PC-9 (cell line): ENCODE measurements around the gene CPSF4L. TPM values are rescaled to one million over a fixed set of nuclear protein-coding genes. Genes with fewer than 3 reads are reported as not detected.

Source experiments
- BruUV-seq: library from RNA; stranded (reverse); fragments of 400-500 nt; replicated peaks from 2 replicates; lab custom pipeline; 2021; lab: Mats Ljungman, UMichigan
- CTCF ChIA-PET: fragments of 300-600 bp; sonication (Branson Sonifier 250); formaldehyde crosslinking; loops from one replicate; lab custom pipeline; 2022; ENCODE audit warnings: antibody characterized with exemption; lab: Charles Lee
- POLR2A ChIA-PET: fragments of 300-600 bp; sonication (Branson Sonifier 250); formaldehyde crosslinking; loops from one replicate; lab custom pipeline; 2022; ENCODE audit warnings: antibody characterized with exemption; ENCODE audit not compliant: unreplicated experiment; lab: Charles Lee
- DNase-seq, 2 experiments: peaks; one replicate each; pipeline versions ENCODE4 v3.0.0 to v3.0.0-alpha.2; 2015 to 2022; ENCODE audit warnings: mixed read lengths in 1 of 2
- H2AFZ ChIP-seq: fragments of 200-600 bp; sonication (generic); 2 replicates; pipeline ENCODE4 v1.8.1; 2017; ENCODE audit warnings: antibody characterized with exemption
- H3F3A ChIP-seq: fragments of 200-600 bp; sonication (generic); 2 replicates; pipeline ENCODE4 v1.8.1; 2017; ENCODE audit warnings: antibody characterized with exemption, mild to moderate bottlenecking, low read depth; ENCODE audit not compliant: insufficient read depth
- H3K27ac ChIP-seq: fragments of 200-600 bp; sonication (generic); 2 replicates; pipeline ENCODE4 v1.6.1; 2016; ENCODE audit warnings: mixed run types
- H3K27me3 ChIP-seq: fragments of 200-600 bp; sonication (generic); 2 replicates; pipeline ENCODE4 v1.6.1; 2016; ENCODE audit warnings: low read depth, mixed run types; ENCODE audit not compliant: insufficient read depth
- H3K36me3 ChIP-seq: fragments of 200-600 bp; sonication (generic); 2 replicates; pipeline ENCODE4 v1.6.1; 2016; ENCODE audit warnings: low read depth, mixed run types
- H3K4me1 ChIP-seq: fragments of 200-600 bp; sonication (generic); replicated peaks from 2 replicates; pipeline ENCODE4 v1.6.1; 2016; ENCODE audit warnings: mixed run types; ENCODE audit not compliant: insufficient read depth
- H3K4me2 ChIP-seq: fragments of 200-600 bp; sonication (generic); 2 replicates; pipeline ENCODE4 v1.6.1; 2017; ENCODE audit warnings: mixed run types
- H3K4me3 ChIP-seq: fragments of 200-600 bp; sonication (generic); 2 replicates; pipeline ENCODE4 v1.6.1; 2016; ENCODE audit warnings: mixed run types
- H3K79me2 ChIP-seq: fragments of 200-600 bp; sonication (generic); 2 replicates; pipeline ENCODE4 v1.6.1; 2017; ENCODE audit warnings: low read depth, mixed run types
- H3K9me2 ChIP-seq: fragments of 200-600 bp; sonication (generic); 2 replicates; pipeline ENCODE4 v1.8.1; 2017; ENCODE audit warnings: mild to moderate bottlenecking; ENCODE audit not compliant: insufficient read depth
- H3K9me3 ChIP-seq: fragments of 200-600 bp; sonication (generic); 2 replicates; pipeline ENCODE4 v1.8.1; 2016; ENCODE audit warnings: low read depth; ENCODE audit not compliant: insufficient read depth
- H4K20me1 ChIP-seq: fragments of 200-600 bp; sonication (generic); 2 replicates; pipeline ENCODE4 v1.8.1; 2017; ENCODE audit not compliant: insufficient read depth
- EZH2 ChIP-seq: fragments of 200-600 bp; sonication (generic); IDR thresholded peaks from 2 replicates; pipeline ENCODE4 v1.8.0; 2017; ENCODE audit warnings: antibody characterized with exemption, low read depth
- intact Hi-C: fragments of 100-400 bp; cut with micrococcal nuclease; formaldehyde crosslinking; loops from one replicate; pipeline ENCODE4 v1.10.0; 2022; ENCODE audit not compliant: unreplicated experiment
- total RNA-seq: library from RNA; stranded (reverse); gene quantifications from 2 replicates; pipeline ENCODE4 v1.2.3, GENCODE V29; 2021
- TF ChIP-seq, protein P1 (sequence below): fragments of 200-600 bp; sonication (generic); conservative IDR thresholded peaks from 2 replicates; pipeline ENCODE4 v1.6.1; 2017; ENCODE audit warnings: mixed run types, antibody characterized with exemption, mild to moderate bottlenecking, moderate library complexity

CPSF4L gene
- total RNA-seq, 1 experiment from 2014 or later: 0.52 TPM

DNA sequence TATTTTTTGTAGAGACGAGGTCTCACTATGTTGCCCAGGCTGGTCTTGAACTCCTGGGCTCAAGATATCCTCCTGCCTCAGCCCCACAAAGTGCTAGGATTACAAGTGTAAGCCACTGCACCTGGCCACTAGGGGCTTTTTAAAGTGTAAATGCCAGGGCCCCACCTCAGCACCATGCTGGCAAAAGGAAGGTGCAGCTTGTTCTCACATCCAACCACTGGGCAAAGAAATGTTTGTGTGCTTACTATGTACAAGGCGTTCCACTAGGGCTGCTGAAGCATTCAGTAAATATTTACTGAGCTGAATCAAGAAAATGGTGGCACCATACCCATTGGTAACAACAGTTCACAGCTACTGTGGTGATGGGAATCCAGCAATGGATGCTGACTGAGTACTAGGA is 46.2 kb downstream of the CPSF4L start:
- TF ChIP-seq, protein P1, sequence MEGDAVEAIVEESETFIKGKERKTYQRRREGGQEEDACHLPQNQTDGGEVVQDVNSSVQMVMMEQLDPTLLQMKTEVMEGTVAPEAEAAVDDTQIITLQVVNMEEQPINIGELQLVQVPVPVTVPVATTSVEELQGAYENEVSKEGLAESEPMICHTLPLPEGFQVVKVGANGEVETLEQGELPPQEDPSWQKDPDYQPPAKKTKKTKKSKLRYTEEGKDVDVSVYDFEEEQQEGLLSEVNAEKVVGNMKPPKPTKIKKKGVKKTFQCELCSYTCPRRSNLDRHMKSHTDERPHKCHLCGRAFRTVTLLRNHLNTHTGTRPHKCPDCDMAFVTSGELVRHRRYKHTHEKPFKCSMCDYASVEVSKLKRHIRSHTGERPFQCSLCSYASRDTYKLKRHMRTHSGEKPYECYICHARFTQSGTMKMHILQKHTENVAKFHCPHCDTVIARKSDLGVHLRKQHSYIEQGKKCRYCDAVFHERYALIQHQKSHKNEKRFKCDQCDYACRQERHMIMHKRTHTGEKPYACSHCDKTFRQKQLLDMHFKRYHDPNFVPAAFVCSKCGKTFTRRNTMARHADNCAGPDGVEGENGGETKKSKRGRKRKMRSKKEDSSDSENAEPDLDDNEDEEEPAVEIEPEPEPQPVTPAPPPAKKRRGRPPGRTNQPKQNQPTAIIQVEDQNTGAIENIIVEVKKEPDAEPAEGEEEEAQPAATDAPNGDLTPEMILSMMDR: peak; percentile 40; the same call in 1 of the 2 replicates
- TF ChIP-seq EZH2: no peak
- Histone ChIP-seq H3K36me3 (peaks cover 4% of the 10 kb centered on the region; the same call in 1 of the 2 replicates), H3K9me3 (no peaks in the 10 kb centered on the region), H3K79me2 (peaks cover under 1% of the 10 kb centered on the region), H3F3A (peaks cover 13% of the 10 kb centered on the region; the same call in 1 of the 2 replicates), H3K27ac (no peak overlapping the region), H3K27me3 (no peaks in the 10 kb centered on the region), H3K9me2 (no peaks in the 10 kb centered on the region), H3K4me1 (no peaks in the 10 kb centered on the region), H4K20me1 (peaks cover 15% of the 10 kb centered on the region), H3K4me2 (no peak overlapping the region), H2AFZ (no peak overlapping the region), H3K4me3 (no peak overlapping the region)
- ChIA-PET POLR2A (no interaction called here), CTCF (no interaction called here)
- intact Hi-C loops: no loop called here
- no TSS peak for BruUV-seq
- DNase-seq: no peak

DNA sequence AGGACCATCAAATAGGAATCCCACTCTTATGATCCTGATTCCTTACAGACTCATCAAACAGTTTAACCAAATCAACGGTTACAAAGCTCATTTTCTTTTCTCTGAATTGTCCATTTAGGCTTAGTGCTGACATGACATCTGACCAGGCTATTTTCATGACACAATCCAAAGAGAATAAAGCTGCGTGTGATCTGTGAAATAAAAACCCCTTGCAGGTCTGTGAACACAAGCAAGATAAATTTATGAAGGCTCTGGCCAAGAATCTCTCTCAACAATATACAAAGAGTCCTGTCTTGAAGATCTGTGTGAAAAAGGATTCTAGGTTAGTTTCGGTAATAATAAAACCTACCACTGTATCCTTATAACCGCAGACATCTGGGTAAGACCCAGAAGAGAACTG is 46.8 kb downstream of the CPSF4L start:
- peaks cover 13% of the 10 kb centered on the region; the same call in 1 of the 2 replicates for H3F3A ChIP-seq
- CTCF ChIA-PET: no interaction called here
- intact Hi-C loops: no loop called here

DNA sequence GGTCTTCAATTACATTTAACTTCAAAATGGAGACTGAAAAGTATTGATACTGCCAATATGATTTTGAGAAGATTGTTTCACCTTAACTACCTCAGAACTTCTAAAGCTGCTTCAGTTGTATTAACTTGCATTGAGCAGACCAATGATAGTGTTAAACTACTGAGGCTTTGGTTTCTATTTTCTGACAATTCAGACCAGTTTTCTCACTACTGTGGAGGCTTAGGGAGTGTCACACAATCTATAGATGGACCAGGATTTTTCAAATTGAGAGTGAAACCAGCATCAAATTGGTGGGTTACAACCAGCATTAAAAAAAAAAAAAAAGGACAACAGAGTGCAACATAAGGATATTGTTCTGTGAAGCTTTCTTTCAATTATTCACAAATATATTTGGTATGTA is 47.7 kb downstream of the CPSF4L start:
- H3K27ac ChIP-seq: no peak overlapping the region

More for the DNA sequence above, 46.8 kb downstream of the CPSF4L start:
- no peak for DNase-seq
- H3K79me2 ChIP-seq: peaks cover 6% of the 10 kb centered on the region
- H2AFZ ChIP-seq: no peak overlapping the region
- no peaks in the 10 kb centered on the region for H3K9me3 ChIP-seq
- peaks cover 8% of the 10 kb centered on the region; the same call in 1 of the 2 replicates for H3K36me3 ChIP-seq
- POLR2A ChIA-PET: no interaction called here
- no peak overlapping the region for H3K27ac ChIP-seq
- BruUV-seq: no TSS peak
- no peaks in the 10 kb centered on the region for H3K9me2 ChIP-seq
- H3K4me1 ChIP-seq: no peaks in the 10 kb centered on the region
- TF ChIP-seq, protein P1: no peak
- no peak for TF ChIP-seq EZH2
- H3K27me3 ChIP-seq: no peaks in the 10 kb centered on the region
- no peak overlapping the region for H3K4me3 ChIP-seq
- no peak overlapping the region for H3K4me2 ChIP-seq
- peaks cover 17% of the 10 kb centered on the region for H4K20me1 ChIP-seq

More for the DNA sequence above, 47.7 kb downstream of the CPSF4L start:
- Histone ChIP-seq H3K4me3 (no peak overlapping the region), H3K4me1 (no peaks in the 10 kb centered on the region), H3F3A (peaks cover 13% of the 10 kb centered on the region; the same call in 1 of the 2 replicates), H3K9me3 (no peaks in the 10 kb centered on the region), H2AFZ (no peak overlapping the region), H4K20me1 (peaks cover 25% of the 10 kb centered on the region), H3K4me2 (no peak overlapping the region), H3K9me2 (no peaks in the 10 kb centered on the region), H3K36me3 (peaks cover 16% of the 10 kb centered on the region), H3K27me3 (no peaks in the 10 kb centered on the region), H3K79me2 (peaks cover 6% of the 10 kb centered on the region)
- DNase-seq: no peak
- TF ChIP-seq EZH2: no peak
- TF ChIP-seq, protein P1: no peak
- ChIA-PET POLR2A (no interaction called here), CTCF (no interaction called here)
- no TSS peak for BruUV-seq
- intact Hi-C loops: no loop called here
